ENCODE data around the gene TCOF1.

Gene TCOF1

GRCh38 chr5:150352244-150353031, 5.1 kb upstream of the TCOF1 start:
- no peak for DNase-seq (ENCODE audit: low read depth)

DNA sequence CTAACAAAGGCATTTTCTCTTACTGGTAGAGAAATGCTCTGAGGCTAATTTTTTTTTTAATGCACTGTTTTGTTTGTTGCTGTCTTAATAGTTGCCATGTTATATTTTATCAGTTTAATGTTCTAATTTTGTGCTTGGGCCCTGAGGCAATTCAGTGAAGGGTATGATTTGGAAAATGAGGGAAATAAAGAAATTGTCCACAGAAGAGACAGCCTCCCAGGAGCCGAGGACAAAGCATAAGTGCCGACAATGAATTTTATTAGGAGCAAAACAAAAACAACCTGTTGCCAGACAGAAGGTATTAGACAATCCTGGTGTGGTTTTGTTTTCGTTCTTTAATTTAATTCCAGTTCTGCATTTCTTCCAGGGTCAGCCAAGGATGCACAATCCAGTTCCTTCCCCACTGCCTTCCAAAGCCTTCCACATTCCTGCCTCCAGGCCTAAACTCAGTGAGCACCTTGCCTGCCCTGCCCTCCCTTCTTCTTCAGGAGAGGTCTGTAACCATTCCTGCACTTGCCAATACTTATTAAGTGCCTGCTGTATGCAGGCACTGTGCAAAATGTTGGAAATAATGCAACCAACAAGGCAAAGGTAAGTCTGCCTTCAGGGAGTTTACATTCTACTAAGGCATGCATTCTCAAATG, 4.3 kb upstream of the TCOF1 start:
- no peak for DNase-seq (ENCODE audit: low read depth)

DNA sequence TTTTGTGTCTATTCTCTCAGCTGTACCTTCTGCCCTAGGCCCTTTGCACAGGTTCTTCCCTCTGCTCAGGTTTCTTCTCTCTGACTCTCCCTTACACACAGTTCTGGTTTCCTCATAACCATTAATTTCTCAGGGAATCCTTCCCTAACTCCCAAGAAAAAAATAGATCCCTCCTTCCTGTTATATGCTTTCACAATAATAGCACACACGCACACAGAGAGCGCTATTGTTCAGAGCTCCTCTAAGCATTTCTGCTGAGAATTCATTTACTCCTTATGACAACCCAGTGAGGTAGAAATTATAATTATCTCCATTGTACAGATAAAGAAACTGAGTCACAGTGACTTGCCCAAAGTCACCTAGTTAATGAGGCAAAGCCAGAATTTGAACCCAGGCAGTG, 1.7 kb upstream of the TCOF1 start:
- DNase-seq (ENCODE audit: low read depth), result no peak

GRCh38 chr5:150356575-150357294, 762 bp upstream of the TCOF1 start:
- DNase-seq (ENCODE audit: low read depth), result no peak

DNA sequence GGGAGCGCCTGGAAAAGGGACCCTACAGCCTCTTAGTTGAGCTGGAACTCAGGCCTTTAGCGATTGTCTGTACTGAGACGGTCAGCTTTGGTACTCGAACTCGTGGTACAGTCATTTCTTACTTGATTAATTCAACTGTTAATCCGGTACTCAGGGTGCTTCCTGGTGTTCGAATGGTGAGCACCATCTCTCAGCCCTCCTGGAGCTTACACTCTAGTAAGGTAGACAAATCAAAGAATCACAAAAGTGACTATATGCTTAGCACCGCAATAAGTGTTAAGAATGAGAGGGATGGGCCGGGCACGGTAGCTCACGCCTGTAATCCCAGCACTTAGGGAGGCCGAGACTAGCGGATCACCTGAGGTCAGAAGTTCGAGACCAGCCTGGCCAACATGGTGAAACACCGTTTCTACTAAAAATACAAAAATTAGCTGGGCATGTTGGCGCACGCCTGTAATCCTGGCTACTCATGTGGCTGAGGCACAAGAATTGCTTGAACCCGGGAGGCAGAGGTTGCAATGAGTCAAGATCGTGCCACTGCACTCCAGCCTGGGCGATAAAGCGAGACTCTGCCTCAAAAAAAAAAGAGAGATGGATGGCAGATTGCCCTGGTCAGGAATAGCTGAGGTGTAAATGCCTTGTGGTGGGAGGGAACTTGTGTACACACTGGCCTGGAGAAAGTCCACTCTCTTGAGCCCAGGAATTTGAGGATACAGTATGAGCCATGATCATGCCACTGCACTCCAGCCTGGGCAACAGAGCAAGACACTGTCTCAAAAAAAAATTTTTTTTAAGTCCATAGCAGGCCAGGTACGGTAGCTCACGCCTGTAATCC, 981 bp downstream of the TCOF1 start:
- DNase-seq (ENCODE audit: low read depth), result no peak

DNA sequence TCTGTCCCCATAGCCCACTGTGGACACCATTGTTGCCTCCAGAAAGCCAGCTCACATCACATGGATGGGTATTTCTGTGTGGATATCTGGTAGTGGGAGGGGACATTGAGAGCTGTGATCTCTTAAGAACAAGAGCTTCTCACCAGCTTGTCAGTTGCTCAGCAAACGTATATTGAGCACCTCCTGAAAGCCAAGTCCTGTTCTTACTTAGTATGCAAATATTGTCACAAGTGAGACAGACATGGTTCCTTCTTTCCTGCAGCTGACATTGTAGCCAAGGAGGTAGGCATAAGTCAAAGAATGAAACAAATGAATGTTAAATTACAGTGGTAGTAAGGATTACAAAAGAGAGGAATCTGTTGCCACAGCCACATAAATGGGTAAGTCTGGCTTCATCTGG, 3.8 kb downstream of the TCOF1 start:
- no peak for DNase-seq (ENCODE audit: low read depth)

- no peak for DNase-seq (ENCODE audit: low read depth)
Measured at GRCh38 chr5:150363185-150363584, 5.7 kb downstream of the TCOF1 start.

DNA sequence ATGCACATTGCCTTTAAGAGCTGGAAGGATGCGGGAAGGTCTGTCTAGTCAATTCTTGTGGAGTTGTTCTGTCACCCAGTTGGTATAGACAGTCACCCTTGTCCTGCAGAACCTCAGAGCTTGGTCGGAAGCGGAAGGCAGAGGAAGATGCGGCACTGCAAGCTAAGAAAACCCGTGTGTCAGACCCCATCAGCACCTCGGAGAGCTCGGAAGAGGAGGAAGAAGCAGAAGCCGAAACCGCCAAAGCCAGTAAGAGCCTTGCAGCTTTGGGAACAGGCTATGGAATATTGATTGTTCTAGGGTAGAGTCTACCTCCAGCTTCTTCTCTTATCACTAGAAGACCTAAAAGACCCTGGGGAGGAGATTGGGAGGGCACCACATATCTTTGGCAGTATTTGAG, 6.5 kb downstream of the TCOF1 start:
- DNase-seq (ENCODE audit: low read depth), result no peak

- DNase-seq (ENCODE audit: low read depth), result no peak
Measured at GRCh38 chr5:150368526-150368925, 11.0 kb downstream of the TCOF1 start.

GRCh38 chr5:150372639-150373038, 15.1 kb downstream of the TCOF1 start:
- no peak for DNase-seq (ENCODE audit: low read depth)

DNA sequence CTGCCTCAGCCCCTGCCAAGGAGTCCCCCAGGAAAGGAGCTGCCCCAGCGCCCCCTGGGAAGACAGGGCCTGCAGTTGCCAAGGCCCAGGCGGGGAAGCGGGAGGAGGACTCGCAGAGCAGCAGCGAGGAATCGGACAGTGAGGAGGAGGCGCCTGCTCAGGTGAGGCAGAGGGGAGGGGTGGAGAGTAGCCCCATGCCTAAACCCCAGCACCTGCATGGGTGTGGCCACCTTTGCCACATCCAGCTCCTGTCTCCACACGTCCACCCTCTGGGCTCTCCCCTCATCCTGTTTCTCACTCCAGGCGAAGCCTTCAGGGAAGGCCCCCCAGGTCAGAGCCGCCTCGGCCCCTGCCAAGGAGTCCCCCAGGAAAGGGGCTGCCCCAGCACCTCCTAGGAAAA, 17.2 kb downstream of the TCOF1 start:
- no peak for DNase-seq (ENCODE audit: low read depth)

GRCh38 chr5:150376799-150377771, 19.6 kb downstream of the TCOF1 start:
- DNase-seq (ENCODE audit: low read depth), result no peak

DNA sequence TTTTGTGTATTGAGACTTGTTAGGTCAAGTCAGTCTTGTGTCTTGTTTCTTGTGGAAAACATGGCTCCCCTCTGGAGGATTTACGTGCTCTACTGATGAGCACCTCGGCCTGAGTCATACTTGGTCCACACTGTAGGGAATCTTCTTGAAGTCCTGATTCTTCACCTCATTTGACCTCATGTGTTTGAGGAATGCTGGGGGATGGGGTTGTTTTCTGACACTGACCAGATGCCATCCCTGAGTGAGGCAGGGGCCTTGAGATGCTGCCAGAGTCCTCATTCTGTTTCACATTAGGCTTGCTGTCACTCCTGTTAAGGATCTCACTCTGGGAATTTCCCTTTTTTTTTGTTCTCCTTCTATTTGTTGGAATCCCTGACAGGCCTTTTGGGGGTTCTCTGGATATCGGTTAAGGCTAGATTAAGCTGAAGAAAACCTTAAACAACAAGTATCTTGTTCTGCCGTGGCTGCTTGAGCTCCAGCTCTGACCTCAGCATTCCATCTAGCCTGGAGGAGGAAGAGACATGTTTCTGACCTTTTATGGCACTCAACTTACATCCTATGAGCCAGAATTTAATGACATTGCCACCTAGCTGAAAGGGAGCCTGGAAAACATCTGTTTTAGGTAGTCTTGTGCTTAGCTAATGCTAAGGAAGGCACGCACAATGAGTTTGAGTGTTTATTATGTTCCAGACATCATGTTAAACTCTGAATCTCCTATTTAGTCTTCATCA, 20.6 kb downstream of the TCOF1 start:
- DNase-seq (ENCODE audit: low read depth), result no peak

DNA sequence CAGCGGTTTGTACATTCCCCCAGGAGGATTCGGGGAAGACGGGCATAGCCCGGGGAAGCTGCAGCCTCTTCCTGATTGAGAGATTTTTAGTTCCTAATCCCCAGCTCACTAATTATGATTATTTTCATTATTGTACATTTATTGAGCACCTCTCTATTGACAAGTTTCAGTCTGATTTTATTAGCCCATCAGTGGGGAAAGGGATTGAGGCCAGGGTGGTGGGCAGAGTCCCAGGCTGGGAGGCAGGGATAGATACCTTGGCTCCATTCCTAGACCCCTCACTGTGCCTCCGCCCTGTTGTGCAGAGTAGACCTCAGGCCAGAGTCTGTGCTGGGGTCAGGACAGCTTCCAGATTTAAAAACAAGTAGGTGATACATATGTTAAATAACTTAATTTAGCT, 27.2 kb downstream of the TCOF1 start:
- no peak for DNase-seq (ENCODE audit: low read depth)

DNA sequence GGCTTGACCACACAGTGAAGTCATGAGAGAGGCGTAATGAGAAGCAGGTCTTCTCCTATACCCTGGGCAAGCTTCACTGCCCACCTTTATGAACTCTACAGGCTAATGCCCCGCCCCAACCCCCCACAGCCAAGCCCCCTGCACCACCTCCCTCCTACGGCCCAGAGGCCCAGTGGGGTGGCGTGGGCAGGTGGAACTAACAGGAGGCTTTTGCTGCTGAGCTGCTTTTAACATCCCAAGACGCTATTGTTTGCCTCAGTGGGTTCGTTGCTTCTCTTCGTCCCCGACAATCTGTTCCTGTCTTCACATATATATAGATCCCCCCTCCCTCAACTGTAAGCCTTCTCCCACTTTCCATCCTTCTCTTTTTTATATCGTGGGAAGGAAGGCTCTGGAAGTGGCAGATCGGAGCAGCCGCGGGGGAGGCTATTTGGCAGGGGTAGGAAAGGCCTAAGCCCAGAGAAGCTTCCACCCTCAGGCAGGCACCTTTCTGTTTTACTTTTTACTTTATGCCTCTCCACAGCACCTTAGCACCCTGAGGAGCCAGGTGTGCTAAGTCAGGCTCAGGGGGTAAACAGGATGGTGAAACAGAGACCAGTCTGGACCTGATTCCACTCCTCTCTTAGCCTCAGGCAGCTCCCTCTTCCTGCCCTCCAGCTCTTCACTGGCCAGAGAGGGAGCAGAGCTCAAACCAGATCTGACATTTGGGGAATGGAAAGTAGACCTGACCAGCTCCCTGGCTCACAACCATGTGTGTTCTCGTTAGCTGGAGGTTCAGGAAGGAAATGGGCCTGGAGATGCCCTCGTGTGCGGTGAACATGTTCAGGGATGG, 28.7 kb downstream of the TCOF1 start:
- no peak for DNase-seq (ENCODE audit: low read depth)

GRCh38 chr5:150389531-150390266, 32.2 kb downstream of the TCOF1 start:
- no peak for DNase-seq (ENCODE audit: low read depth)

GRCh38 chr5:150391064-150391834, 33.8 kb downstream of the TCOF1 start:
- DNase-seq (ENCODE audit: low read depth), result no peak

- DNase-seq (ENCODE audit: low read depth), result no peak
Measured at GRCh38 chr5:150391986-150392385, 34.5 kb downstream of the TCOF1 start.
